Stimulated activated CD4-positive, alpha-beta T cell treated with anti-CD3 and anti-CD28 coated beads, Interleukin-2, amount 100 ng/mL, for 24 hours (primary cell): ENCODE data around the gene FAH.
A peak's percentile ranks its signal among the peaks of the same experiment; 100 is the strongest.

ENCODE experiments used
- DNase-seq, 2 donors: peaks; one replicate each; pipeline ENCODE4 v3.0.0-alpha.2; 2020

The FAH gene

DNA sequence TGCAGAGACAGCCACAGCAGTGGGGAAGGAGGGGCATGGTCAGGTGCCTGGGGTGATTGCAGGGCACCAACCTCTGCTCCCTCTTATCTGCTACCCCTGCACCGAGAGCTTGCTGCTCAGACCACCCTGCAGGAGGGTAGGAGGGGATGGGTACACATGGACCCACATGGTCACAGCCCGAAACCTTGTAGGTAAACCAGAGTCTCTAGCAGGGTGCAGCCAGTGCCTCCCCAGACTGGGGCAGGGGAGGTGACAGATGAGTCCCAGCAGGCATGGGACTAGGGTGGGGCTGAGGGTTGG lies 49.2 kb downstream of the FAH start:
- DNase-seq: no peak

GRCh38 chr15:80202641-80203360 lies 50.0 kb downstream of the FAH start:
- DNase-seq: no peak

DNA sequence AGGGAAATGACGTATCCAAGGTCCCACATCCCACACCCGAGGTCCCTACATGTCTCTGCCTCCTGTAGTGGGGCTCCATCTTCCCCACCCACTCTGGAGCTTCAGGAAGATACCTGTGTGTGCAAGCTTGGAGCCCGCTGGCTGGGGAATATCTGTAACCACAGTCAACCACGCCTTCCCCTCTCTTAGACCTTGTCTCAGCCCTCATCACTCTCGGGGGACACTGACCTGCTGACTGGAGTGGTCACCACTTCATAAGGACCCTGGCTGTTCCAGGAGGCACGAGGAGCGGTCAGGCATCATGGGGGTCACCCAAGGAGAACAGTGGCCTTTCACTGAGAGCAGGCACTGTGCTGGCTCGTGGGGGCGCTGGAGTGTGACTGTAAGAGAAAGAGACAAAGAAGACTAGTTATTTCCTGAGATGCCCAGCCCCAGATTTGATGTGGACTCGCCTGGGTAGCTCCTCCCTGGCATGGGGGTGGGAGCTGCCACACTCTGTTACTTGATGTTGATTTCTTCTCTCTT lies 50.6 kb downstream of the FAH start:
- DNase-seq: no peak

GRCh38 chr15:80204231-80204630 lies 51.4 kb downstream of the FAH start:
- DNase-seq: no peak

GRCh38 chr15:80207887-80208286 lies 55.1 kb downstream of the FAH start:
- DNase-seq: no peak

DNA sequence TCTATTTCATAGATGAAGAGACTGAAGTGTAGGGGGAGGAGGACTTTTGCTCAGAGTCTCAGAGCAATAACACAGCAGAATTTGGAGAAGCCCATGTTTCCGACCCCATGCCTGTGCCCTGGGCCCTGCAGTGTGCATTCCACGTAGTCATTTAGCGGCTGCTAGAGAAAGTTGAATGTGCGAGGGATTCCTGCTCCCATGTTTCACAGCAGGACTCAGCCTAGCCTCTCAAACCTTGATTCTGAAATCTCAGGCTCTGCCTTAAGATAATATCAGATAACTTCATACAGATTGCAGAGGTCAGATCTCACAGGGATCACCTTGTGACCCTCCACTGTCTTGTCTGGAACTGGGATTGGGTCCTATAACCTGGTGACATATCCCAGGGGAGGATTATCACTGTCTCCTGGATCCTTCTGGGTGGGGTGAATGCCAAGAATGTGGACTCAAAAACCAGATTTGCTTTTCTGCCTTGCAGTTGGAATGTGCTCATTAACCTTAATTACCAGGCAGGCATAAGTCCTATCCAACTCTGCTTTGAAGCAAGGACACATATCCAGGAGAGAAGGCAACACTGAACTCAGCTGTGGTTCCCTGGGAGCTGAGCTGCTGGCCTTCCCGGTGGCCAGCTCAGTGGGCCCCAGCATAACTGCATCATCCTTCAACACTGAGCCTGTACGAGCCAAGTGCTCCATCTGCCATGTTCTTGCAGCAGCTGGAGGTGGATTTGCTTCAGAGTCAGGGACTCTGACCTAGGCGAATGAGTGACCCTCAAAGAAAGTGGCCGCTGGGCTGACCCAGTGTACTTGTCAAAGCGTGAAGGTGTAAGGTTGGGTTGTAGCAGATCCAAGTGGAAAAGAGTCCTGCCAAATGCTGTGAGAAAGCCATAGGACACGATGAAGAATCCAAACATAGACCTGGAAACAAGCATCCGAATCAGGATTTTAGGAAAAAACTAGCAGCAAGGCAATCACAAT lies 56.2 kb downstream of the FAH start:
- no peak for DNase-seq

- DNase-seq: no peak
Observed at GRCh38 chr15:80210611-80211573, 58.1 kb downstream of the FAH start.

- DNase-seq: no peak
Observed at GRCh38 chr15:80211976-80212375, 59.2 kb downstream of the FAH start.

- DNase-seq: no peak
Observed at GRCh38 chr15:80214910-80215309, 62.1 kb downstream of the FAH start.

DNA sequence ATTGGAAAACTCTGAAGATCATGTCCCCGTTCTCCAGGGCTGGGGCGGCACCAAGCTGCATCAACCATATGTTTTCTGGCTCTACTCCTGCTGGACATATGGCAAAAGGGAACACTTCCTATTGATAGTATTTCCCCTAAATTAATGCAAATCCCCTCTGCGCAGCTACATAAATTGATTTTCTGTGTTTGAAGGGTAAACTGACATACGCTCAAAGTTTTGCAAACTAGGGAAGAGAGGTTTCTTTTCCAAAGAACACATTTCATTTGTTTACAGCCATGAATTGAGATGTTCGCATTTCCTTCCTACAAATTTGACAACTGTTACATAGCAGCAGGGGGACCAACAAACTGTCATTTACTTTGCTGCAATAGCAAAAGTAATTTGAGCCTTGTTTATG lies 63.3 kb downstream of the FAH start:
- DNase-seq: no peak

DNA sequence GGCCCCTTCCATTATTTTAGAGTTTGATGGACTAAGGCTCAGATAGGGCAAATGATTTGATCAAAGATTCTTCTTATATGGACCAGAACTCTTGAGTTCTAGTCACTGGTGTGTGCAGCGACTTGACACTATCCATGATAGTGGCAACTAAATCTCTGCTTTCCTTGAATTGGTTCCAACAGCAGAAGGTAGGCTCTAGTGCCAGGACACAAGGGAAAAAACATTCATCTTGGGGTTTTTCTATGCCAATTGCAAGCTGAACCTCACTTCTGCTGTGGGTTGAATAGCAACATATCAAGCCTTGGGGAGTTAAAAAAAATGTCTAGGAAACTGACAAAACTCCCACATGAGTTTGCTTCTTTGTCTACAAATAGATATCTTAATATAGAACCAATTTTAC lies 64.1 kb downstream of the FAH start:
- no peak for DNase-seq

DNA sequence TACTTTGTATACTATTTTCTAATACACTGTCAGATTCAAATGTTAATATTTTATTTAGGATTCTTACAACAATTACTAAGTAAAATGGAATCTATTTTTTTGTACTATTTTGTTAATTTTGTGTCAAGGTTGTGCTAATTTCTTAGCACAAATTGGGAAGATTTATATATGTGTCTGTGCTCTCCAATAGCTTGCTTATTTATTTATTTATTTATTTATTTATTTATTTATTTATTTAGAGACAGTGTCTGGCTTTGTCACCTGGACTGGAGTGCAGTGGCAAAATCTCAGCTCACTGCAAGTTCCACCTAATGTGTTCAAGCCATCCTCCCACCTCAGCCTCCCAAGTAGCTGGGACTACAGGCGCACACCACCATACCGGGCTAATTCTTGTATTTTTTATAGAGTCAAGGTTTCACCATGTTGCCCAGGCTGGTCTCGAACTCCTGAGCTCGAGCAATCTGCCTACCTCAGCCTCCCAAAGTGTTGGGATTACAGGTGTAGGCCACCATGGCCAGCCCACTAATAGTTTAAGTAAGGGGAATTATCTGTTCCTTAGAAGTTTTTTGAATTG lies 64.6 kb downstream of the FAH start:
- no peak for DNase-seq

DNA sequence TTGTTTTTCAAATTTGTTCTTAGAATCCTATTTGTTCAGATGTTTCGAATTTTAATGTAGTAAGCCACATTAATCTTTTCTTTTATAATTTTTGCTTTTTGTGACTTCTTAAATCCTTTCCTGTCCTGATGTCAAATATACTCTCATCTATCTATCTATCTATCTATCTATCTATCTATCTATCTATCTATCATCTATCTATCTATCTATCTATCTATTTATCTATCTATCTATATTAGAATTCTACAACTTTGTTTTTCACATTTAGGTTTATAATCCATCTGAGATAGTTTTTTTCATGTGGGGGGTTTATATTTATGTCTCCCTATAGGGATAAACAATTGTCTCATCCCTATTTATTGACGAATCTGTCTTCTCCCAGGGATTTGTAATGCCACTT lies 67.2 kb downstream of the FAH start:
- DNase-seq: no peak

DNA sequence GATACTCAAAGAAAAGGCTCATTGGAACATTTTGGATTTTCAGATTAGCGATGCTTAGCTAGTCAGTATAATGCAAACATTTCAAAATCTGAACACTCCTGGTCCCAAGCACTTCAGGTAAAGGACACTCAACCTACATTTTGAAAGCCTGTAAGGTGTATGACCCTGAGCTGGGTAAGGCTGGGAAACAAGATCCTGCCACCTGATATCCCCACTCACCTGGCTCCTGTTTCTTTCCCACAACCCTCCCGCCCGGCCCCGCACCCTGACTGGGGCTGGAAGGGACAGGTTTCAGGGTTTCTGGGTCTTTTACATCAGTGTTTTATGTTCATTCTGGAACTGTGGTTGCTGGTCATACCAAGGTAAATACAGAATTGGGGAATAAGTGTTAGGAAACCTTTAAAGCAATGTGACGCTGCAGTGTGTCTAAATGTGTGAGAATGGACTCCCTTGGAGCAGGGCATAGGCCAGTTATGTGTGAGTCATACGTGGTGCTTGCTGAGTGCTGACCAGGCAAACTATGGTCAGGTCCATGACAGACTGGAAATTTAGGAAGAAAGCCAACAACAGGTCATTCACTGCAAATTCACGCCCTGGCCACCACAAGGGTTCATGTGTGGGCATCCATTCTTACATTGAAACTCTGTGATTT lies 76.3 kb downstream of the FAH start:
- DNase-seq: no peak

- no peak for DNase-seq
Observed at GRCh38 chr15:80231371-80231770, 78.6 kb downstream of the FAH start.

- DNase-seq: no peak
Observed at GRCh38 chr15:80233581-80233980, 80.8 kb downstream of the FAH start.

DNA sequence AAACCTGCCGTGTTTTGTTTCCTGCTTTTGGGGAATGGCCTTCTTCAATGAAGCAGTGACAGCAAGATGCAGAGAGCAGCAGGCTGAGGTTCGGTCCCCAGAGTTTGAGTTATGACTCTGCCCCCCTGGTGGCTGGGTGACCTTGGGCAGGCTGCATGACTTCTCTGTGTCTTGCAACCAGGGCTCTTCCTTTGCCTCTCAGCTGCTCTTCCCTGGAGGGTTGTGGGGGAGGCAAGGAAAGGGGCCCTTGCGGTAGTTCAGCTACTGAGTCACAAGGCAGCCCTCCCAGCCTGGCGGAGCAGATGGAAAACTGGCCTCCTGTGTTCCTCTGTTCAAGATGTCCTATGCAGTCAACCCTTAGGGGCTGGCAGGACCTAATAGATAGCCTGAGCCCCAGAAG lies 82.1 kb downstream of the FAH start:
- DNase-seq: peak; percentile 52 to 62
